EH (cell line): Measurements from ENCODE around the gene TNXB.
"Not testable (repeated sequence)": the region's sequence is repeated elsewhere in the genome, so short reads cannot be mapped to it uniquely, and the experiment has no call there.

Source experiments
- DNase-seq: peaks from one replicate; pipeline ENCODE4 v3.0.0-alpha.2; 2015; ENCODE audit warnings: low read depth

TNXB gene

DNA sequence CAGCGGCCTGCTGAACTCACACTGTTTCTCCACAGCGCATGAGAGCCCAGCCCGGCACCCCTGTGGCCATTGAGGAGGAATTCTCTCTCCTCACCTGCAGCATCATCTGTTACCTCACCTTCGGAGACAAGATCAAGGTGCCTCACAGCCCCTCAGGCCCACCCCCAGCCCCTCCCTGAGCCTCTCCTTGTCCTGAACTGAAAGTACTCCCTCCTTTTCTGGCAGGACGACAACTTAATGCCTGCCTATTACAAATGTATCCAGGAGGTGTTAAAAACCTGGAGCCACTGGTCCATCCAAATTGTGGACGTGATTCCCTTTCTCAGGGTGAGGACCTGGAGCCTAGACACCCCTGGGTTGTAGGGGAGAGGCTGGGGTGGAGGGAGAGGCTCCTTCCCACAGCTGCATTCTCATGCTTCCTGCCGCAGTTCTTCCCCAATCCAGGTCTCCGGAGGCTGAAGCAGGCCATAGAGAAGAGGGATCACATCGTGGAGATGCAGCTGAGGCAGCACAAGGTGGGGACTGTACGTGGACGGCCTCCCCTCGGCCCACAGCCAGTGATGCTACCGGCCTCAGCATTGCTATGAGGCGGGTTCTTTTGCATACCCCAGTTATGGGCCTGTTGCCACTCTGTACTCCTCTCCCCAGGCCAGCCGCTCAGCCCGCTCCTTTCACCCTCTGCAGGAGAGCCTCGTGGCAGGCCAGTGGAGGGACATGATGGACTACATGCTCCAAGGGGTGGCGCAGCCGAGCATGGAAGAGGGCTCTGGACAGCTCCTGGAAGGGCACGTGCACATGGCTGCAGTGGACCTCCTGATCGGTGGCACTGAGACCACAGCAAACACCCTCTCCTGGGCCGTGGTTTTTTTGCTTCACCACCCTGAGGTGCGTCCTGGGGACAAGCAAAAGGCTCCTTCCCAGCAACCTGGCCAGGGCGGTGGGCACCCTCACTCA is 69.5 kb downstream of the TNXB start:
- DNase-seq: not testable (repeated sequence)

DNA sequence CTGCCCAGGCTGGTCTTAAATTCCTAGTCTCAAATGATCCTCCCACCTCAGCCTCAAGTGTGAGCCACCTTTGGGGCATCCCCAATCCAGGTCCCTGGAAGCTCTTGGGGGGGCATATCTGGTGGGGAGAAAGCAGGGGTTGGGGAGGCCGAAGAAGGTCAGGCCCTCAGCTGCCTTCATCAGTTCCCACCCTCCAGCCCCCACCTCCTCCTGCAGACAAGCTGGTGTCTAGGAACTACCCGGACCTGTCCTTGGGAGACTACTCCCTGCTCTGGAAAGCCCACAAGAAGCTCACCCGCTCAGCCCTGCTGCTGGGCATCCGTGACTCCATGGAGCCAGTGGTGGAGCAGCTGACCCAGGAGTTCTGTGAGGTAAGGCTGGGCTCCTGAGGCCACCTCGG is 70.3 kb downstream of the TNXB start:
- not testable (repeated sequence) for DNase-seq

DNA sequence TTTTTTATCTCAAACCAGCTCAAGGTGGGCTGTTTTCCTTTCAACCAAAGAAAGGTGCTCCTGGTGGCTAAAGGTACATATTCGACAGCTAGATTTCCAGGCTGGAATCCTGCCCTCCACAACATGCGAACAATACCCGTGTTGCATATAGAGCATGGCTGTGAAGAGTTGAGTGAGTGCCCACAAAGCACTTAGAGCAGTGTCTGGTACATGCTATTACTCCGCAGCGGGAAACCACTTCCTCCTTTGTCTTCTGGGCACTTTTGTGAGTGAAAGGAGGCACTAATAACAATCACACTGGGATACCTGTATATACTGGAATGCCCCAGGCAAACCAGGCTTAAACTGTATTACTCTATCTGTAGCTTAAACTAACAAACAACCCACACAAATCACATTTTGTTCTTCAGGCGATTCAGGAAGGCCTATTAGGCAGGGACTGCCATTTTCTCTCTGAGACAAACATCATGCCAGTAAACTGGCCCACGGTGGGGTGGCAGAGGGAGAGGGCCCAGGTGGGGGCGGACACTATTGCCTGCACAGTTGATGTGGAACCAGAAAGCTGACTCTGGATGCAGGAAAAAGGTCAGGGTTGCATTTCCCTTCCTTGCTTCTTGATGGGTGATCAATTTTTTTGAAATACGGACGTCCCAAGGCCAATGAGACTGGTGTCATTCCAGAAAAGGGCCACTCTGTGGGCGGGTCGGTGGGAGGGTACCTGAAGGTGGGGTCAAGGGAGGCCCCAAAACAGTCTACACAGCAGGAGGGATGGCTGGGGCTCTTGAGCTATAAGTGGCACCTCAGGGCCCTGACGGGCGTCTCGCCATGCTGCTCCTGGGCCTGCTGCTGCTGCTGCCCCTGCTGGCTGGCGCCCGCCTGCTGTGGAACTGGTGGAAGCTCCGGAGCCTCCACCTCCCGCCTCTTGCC is 71.3 kb downstream of the TNXB start, which contains the start of gene CYP21A2:
Gene CYP21A2 (plus strand): TSS at position 818 of the 927 bp plus-strand sequence. CDS start 8 bp downstream, at position 826.
- DNase-seq: not testable (repeated sequence)

DNA sequence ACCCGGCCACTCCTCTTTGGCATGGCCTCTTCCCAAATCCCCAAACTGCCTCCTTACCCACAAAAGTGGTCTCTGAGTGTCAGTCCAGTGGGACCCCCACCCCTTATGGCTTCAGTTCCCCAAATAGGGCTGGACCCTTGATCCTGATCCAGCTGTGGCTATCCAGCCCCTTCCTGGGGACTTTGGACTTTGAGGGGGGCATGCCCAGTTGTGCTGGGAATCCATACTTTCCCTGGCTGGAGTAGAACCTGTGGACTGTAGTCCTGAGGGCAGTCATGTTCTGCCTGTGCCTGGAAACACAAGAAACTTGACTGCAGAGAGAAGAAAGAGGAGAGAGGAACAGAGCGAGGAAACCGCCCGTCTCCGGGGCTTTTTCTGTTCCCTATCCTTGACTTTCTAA is 72.0 kb downstream of the TNXB start:
- DNase-seq: not testable (repeated sequence)

DNA sequence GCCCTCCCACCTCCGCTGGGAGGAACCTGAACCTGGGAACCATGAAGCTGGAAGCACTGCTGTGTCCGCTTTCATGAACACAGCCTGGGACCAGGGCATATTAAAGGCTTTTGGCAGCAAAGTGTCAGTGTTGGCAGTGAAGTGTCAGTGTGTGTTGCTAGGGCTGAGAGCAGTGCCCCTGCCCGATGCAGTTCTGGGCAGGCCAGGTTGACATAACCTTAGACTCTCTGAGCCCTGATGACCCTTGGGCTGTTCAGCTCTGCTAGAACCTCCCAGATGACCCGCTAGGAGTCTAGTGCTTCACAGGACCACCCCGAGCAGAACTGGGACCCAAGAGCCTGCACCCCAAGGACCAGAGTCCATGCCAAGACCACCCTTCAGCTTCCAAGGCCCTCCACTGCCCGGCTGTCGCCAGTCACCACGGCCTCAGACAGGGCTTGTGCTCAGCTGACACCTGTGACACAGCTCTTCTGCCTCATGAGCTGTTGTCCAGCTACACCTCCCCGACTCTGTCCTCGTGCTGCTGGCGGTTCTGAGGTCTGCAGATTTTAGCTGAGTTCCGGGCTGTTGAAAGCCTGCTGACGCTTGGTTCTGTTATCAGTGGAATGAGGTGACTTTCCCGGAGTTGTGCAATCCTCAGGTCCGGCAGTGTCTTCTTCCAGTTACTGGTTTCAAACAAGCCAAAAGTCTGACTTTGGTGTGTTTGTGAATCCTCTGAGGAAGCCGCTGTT is 73.7 kb downstream of the TNXB start:
- not testable (repeated sequence) for DNase-seq

DNA sequence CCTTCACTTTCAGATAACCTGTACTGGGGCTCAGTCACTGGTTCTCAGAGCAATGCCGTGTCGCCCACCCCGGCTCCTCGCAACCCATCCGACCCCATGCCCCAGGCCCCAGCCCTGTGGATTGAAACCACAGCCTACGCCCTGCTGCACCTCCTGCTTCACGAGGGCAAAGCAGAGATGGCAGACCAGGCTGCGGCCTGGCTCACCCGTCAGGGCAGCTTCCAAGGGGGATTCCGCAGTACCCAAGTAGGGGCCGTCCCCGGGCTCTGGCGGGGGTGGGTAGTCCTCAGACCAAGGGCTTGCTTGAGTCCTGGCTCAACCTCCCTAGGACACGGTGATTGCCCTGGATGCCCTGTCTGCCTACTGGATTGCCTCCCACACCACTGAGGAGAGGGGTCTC is 79.6 kb downstream of the TNXB start:
- not testable (repeated sequence) for DNase-seq

DNA sequence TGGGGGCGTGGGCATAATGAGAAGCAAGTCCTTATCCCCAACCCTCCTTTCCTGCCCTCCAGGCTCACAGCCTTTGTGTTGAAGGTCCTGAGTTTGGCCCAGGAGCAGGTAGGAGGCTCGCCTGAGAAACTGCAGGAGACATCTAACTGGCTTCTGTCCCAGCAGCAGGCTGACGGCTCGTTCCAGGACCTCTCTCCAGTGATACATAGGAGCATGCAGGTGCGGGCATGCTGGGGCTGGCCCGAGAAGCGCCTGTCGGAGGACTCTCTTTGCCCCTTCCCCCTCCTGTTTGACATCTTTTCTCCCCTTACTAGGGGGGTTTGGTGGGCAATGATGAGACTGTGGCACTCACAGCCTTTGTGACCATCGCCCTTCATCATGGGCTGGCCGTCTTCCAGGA is 80.5 kb downstream of the TNXB start:
- not testable (repeated sequence) for DNase-seq

DNA sequence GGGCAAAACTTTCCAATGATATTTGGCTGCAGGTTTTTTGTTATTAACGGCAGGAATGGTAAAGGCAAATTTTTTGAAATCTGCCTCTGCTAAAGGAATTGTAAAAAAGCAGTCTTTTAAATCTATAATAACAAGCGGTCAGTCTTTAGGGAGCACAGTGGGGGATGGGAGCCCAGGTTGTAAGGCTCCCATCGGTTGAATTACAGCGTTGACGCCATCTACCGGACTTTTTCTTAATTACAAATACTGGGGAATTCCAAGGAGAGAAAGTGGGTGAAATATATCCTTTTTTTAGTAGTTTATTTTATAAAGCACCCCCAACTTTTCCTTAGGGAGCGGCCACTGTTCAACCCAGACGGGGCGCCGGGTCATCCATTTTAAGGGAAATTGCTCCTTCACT is 87.0 kb downstream of the TNXB start:
- not testable (repeated sequence) for DNase-seq

DNA sequence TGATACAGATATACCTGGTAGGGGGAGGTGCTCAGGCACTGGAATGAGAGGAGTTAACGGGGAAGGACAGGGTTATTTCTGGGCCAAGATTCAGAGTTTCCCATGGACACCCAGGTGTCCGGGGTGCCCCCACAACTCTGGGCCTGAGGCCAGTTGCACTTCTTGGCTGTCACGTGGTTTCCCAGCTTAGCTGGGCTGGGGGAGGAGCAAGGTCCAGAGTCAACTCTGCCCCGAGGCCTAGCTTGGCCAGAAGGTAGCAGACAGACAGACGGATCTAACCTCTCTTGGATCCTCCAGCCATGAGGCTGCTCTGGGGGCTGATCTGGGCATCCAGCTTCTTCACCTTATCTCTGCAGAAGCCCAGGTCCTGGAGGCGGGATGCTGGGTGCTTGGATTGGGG is 94.6 kb downstream of the TNXB start, which contains the start of gene C4B:
Gene C4B (plus strand): TSS at position 249 of the 400 bp plus-strand sequence. CDS start 51 bp downstream, at position 300.
- DNase-seq: not testable (repeated sequence)

DNA sequence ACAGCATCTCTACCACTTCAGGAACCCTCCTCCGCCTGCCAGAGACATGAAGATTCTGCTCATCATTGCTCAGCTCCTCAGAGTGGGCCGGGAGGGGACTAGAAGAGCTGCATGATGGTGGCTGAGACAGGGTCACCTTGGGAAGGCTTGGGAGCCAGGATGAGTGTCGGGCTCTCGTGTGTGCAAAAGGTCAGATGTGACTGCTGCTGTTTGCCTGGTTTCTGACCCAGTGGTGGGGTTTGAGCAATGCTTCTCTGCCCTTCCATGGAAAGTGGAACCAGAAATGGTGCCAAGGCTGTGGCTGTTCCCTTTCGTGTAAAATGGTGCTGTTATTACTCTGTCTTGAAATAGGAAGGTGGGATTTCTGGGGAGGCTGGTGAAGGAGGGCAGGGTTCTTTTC is 95.4 kb downstream of the TNXB start:
- DNase-seq: not testable (repeated sequence)

DNA sequence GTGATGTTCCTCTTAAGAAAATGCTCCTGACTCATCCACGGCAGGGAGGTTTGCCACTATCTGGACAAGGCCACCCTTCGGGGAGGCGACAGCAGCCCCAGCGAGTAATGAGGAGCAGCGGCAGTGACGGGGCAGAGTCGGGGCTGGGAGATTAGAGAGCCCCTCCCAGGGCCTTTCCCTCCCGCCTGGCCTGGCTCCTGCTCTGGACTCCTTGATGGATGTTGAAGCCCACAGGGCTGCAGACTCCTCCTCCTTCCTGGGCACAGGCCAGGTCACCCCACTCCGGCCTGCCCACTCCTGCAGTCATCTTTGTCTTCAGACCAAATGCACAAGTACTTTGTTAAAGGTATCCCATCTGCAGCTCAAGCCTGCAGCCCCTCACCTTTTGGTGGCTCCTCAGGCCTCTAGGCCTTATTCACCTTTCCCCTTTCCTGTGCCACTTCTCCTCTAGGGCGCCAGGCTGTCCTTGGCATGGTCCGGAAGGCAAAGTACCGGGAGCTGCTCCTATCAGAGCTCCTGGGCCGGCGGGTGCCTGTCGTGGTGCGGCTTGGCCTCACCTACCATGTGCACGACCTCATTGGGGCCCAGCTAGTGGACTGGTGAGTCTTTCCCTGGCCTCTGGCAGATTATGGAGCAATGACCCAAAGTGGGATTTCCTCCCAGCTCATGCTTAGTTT is 96.1 kb downstream of the TNXB start:
- DNase-seq: not testable (repeated sequence)

DNA sequence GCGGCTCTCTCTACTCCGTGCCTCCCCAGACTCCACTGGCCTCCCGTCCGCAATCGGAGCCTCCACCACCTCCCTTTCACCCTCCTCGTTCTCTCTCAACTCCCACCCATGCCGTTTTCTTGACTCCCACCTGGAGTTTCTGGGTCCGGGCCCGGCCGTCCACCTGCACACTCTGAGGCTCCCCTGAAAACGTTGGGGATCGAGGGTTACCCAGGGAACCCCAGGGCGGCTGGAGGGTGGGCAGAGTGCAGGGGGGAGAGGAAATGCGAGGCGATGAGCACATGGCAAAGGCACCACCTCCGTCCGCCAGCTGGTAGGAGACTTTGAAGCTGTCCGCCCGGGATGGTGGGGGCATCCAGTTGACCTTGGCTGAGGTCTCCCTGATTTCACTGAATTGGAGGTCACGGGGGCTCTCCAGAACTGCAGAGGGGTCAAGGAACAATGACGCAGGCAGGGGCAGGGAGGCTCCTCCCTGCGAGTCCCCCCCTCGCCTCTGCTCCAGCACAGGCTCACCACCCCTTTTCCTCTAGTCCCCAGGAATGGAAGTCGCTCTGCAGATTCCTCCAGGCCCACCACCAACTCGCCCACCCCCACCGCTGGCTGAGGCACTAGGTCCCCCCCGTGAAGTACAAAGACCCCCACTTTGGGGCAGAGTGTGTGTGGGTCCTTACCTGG is 98.1 kb downstream of the TNXB start:
- not testable (repeated sequence) for DNase-seq

DNA sequence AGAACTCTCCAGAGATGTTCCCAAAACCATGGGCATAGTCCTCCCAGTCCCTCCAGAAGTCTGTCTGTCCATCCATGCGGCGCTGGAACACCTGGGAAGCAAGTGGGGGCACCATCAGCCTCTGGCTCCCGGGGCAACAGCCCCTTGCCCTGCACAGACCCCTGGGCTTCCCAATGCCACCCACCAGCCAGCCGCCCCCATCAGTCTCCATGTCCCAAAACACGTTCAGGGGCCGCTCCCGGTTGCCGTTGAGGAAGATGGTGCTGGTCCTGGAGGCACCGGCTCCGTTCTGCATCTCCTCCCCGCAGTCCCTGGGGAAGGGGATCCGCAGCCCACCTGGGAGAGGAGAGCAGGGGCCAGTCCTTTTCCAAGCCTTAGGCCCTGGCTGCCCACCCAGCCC is 99.6 kb downstream of the TNXB start:
- not testable (repeated sequence) for DNase-seq

DNA sequence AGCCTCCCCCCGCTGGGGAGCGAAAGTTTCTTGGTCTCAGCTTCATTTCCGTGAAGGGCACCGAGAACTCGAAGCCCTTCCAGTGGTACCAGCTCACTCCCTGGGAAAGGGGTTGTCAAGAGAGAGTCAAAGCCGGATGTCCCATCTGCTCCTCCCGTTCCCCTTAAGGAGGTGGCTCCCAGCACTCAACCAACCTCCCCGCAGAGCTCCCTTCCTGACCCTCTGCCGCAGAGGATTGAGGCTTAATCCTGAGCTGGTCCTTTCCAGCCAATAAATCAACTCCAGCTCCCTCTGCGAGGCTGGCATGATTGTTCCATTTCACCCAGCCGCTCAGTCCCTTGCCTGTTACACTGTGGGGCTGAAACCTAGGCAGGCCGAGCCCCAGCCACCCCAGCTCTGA is 100.5 kb downstream of the TNXB start:
- peak; percentile 1 for DNase-seq

DNA sequence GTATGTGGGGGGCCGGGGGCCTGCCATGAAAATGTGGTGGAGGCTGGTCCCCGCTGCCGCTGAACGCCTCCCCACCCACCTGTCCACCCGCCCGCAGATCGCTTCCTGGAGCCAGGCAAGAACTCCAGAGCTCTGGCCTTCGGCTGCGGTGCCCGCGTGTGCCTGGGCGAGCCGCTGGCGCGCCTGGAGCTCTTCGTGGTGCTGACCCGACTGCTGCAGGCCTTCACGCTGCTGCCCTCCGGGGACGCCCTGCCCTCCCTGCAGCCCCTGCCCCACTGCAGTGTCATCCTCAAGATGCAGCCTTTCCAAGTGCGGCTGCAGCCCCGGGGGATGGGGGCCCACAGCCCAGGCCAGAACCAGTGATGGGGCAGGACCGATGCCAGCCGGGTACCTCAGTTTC is 101.1 kb downstream of the TNXB start:
- not testable (repeated sequence) for DNase-seq

DNA sequence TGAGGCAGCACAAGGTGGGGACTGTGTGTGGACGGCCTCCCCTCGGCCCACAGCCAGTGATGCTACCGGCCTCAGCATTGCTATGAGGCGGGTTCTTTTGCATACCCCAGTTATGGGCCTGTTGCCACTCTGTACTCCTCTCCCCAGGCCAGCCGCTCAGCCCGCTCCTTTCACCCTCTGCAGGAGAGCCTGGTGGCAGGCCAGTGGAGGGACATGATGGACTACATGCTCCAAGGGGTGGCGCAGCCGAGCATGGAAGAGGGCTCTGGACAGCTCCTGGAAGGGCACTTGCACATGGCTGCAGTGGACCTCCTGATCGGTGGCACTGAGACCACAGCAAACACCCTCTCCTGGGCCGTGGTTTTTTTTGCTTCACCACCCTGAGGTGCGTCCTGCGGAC is 102.1 kb downstream of the TNXB start:
- DNase-seq: not testable (repeated sequence)

DNA sequence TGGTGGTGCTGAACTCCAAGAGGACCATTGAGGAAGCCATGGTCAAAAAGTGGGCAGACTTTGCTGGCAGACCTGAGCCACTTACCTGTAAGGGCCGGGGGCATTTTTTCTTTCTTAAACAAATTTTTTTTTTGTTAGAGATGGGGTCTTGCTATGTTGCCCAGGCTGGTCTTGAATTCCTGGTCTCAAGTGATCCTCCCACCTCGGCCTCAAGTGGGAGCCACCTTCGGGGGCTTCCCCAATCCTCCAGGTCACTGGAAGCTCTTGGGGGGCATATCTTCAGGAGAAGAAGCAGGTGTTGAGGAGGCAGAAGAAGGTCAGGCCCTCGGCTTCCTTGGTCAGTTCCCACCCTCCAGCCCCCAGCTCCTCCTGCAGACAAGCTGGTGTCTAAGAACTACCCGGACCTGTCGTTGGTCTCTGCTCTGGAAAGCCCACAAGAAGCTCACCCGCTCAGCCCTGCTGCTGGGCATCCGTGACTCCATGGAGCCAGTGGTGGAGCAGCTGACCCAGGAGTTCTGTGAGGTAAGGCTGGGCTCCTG is 103.1 kb downstream of the TNXB start:
- not testable (repeated sequence) for DNase-seq

DNA sequence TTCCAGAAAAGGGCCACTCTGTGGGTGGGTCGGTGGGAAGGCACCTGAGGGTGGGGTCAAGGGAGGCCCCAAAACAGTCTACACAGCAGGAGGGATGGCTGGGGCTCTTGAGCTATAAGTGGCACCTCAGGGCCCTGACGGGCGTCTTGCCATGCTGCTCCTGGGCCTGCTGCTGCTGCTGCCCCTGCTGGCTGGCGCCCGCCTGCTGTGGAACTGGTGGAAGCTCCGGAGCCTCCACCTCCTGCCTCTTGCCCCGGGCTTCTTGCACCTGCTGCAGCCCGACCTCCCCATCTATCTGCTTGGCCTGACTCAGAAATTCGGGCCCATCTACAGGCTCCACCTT is 103.6 kb downstream of the TNXB start:
- not testable (repeated sequence) for DNase-seq

DNA sequence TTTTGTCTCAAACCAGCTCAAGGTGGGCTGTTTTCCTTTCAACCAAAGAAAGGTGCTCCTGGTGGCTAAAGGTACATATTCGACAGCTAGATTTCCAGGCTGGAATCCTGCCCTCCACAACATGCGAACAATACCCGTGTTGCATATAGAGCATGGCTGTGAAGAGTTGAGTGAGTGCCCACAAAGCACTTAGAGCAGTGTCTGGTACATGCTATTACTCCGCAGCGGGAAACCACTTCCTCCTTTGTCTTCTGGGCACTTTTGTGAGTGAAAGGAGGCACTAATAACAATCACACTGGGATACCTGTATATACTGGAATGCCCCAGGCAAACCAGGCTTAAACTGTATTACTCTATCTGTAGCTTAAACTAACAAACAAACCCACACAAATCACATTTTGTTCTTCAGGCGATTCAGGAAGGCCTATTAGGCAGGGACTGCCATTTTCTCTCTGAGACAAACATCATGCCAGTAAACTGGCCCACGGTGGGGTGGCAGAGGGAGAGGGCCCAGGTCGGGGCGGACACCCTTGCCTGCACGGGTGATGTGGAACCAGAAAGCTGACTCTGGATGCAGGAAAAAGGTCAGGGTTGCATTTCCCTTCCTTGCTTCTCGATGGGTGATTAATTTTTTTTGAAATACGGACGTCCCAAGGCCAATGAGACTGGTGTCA is 104.1 kb downstream of the TNXB start:
- not testable (repeated sequence) for DNase-seq

DNA sequence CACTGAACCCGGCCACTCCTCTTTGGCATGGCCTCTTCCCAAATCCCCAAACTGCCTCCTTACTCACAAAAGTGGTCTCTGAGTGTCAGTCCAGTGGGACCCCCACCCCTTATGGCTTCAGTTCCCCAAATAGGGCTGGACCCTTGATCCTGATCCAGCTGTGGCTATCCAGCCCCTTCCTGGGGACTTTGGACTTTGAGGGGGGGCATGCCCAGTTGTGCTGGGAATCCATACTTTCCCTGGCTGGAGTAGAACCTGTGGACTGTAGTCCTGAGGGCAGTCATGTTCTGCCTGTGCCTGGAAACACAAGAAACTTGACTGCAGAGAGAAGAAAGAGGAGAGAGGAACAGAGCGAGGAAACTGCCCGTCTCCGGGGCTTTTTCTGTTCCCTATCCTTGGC is 104.7 kb downstream of the TNXB start:
- not testable (repeated sequence) for DNase-seq
